Measurements from ENCODE around the gene TECPR1.

TECPR1 gene

DNA sequence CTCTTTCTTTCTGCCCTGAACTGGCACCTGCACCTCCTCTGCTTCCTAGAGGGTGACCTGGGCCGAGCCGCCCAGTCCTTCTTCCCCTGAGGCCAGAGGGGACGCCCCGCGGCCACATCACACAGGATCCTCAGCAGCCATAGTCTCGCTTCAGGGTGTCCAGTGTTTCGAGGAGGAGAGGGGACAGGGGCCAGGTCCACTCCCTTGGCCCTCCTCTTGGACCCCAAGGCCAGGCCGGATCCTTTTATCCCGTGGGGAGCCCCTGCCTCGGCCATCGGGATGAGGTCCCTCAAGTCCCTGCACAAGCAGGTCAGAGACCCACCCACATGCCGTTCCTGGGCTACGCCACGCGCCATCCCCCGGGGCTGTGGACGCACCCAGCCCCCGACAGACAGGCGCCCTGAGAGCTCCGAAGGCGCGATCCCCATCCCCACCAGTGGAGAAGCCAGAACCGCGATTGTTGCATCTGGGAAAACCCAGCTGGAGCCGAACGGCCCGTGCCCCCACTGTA, 37.2 kb downstream of the TECPR1 start:
- no peak overlapping the region for H3K9ac ChIP-seq (ENCODE audit: low read length)
- H3K9me2 ChIP-seq (replicated peaks; ENCODE audit: insufficient read depth, low read length), result no peaks in the 10 kb centered on the region
- no peak for DNase-seq
- no peak overlapping the region for H2AFZ ChIP-seq (ENCODE audit: low read length)
- H3K4me1 ChIP-seq (ENCODE audit: low read length), result 0 out of 2 replicates have a peak, but pooled peaks cover 2% of the 10 kb centered on the region
- H3K27me3 ChIP-seq (replicated peaks; ENCODE audit: insufficient read depth, low read length), result no peaks in the 10 kb centered on the region
- peaks cover 7% of the 10 kb centered on the region; the same call in 1 of the 2 replicates for H3F3A ChIP-seq (ENCODE audit: insufficient read depth, low read length)
- no peaks in the 10 kb centered on the region for H3K9me3 ChIP-seq (replicated peaks; ENCODE audit: insufficient read depth, low read length)
- TF ChIP-seq EZH2 (optimal IDR thresholded peaks at IDR 0.05; ENCODE audit: low read depth, low read length) (no peak), EZH2phosphoT487 (IDR thresholded peaks at IDR 0.05; ENCODE audit: low read length) (no peak)
- TF ChIP-seq, protein P1, sequence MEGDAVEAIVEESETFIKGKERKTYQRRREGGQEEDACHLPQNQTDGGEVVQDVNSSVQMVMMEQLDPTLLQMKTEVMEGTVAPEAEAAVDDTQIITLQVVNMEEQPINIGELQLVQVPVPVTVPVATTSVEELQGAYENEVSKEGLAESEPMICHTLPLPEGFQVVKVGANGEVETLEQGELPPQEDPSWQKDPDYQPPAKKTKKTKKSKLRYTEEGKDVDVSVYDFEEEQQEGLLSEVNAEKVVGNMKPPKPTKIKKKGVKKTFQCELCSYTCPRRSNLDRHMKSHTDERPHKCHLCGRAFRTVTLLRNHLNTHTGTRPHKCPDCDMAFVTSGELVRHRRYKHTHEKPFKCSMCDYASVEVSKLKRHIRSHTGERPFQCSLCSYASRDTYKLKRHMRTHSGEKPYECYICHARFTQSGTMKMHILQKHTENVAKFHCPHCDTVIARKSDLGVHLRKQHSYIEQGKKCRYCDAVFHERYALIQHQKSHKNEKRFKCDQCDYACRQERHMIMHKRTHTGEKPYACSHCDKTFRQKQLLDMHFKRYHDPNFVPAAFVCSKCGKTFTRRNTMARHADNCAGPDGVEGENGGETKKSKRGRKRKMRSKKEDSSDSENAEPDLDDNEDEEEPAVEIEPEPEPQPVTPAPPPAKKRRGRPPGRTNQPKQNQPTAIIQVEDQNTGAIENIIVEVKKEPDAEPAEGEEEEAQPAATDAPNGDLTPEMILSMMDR (IDR thresholded peaks at IDR 0.05; ENCODE audit: low read length), result no peak
- peaks cover 25% of the 10 kb centered on the region for H3K79me2 ChIP-seq (ENCODE audit: low read length)
- no peak overlapping the region for H3K27ac ChIP-seq (ENCODE audit: low read length)
- no peak overlapping the region for H3K4me3 ChIP-seq (ENCODE audit: low read length)
- no peaks in the 10 kb centered on the region for H3K36me3 ChIP-seq (replicated peaks; ENCODE audit: insufficient read depth, low read length)
- no peaks in the 10 kb centered on the region for H4K20me1 ChIP-seq (ENCODE audit: insufficient read depth, low read length)
- no peak overlapping the region for H3K4me2 ChIP-seq (ENCODE audit: low read depth, low read length)

DNA sequence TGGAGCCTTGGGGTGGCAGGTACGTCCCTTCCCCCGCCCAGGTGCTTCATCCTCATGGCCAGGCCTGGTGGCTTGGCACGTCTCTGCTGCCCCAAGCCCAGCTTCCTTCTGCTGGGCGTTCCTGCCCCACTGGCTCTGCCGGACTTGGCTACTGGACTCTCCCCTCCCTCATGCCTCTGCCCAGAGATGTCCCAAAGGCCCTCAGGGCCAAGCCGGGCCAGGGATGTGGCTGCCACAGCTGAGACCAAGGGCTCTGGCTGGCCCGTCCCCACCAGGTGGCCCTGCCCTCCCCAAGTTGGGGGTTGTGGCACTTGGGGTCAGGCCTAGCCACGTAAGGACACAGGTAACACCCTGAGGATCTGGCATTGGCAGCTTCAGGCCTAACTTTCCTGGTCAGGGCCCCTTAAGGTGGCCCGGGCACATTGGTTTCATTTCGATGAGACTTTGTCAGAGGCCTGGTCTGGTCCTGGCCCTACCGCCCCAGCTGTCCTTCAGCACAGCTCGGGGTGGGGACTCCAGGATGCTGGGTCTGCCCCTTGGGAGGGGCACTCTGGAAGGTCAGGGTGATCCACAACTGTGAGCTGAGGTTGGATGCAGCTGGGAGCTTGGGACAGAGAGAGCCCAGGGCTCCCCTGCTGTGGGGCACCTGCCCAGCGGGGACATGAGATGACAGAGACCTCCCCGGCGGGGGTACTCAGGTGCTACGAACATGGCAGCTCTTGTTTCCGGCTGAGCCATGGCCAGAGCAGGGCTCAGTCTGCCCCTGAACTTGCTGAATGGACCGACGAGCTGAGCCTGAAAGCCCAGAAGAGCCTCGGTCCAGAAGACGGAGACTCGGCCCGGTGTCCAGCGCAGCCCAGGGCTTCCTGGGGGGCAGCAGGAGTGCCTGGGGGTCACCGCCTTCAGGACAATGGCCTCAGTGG, 37.9 kb downstream of the TECPR1 start:
- Histone ChIP-seq H3K9ac (ENCODE audit: low read length) (no peak overlapping the region), H3K36me3 (replicated peaks; ENCODE audit: insufficient read depth, low read length) (no peaks in the 10 kb centered on the region), H3K79me2 (ENCODE audit: low read length) (peaks cover 25% of the 10 kb centered on the region), H4K20me1 (ENCODE audit: insufficient read depth, low read length) (no peaks in the 10 kb centered on the region), H2AFZ (ENCODE audit: low read length) (no peak overlapping the region), H3K4me1 (ENCODE audit: low read length) (no peaks in the 10 kb centered on the region), H3K9me2 (replicated peaks; ENCODE audit: insufficient read depth, low read length) (no peaks in the 10 kb centered on the region), H3K4me2 (ENCODE audit: low read depth, low read length) (no peak overlapping the region), H3K27ac (ENCODE audit: low read length) (no peak overlapping the region), H3K4me3 (ENCODE audit: low read length) (no peak overlapping the region), H3F3A (ENCODE audit: insufficient read depth, low read length) (peaks cover 4% of the 10 kb centered on the region; the same call in 1 of the 2 replicates), H3K9me3 (replicated peaks; ENCODE audit: insufficient read depth, low read length) (no peaks in the 10 kb centered on the region), H3K27me3 (replicated peaks; ENCODE audit: insufficient read depth, low read length) (no peaks in the 10 kb centered on the region)
- no peak for DNase-seq
- no peak for TF ChIP-seq EZH2phosphoT487 (IDR thresholded peaks at IDR 0.05; ENCODE audit: low read length)

DNA sequence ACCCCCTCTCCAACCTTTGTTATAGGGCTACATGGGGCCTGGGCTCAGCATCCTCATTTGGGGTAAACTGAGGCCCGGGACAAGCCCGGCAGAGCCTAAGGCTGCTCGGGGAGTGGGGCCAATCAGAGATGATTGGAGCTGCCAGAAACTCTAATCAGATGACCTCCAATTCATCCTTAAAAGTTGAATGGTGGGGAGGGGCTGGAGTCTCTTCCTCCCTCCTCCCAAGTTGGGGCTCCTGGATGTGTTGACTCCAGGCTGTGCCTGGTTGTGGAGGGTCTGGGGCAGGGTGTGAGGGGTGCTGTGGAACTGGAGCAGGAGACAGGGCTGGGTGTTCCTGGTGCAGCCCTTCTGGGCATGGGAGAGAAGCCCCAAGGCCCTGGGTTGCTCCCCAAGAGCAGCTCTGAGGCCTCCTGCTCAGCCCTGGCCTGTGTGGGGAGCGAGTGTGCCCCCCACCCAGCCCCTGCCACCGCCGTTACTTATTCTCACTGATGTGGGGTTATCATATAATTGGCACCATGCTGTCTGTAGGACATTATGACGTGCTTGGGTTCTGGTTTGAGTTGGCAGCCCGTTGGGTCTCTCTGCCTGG, 38.6 kb downstream of the TECPR1 start:
- H2AFZ ChIP-seq (ENCODE audit: low read length), result no peak overlapping the region
- TF ChIP-seq, protein P1 (IDR thresholded peaks at IDR 0.05; ENCODE audit: low read length), result no peak
- no peak for TF ChIP-seq EZH2 (optimal IDR thresholded peaks at IDR 0.05; ENCODE audit: low read depth, low read length)
- no peak for TF ChIP-seq EZH2phosphoT487 (IDR thresholded peaks at IDR 0.05; ENCODE audit: low read length)
- H3K4me1 ChIP-seq (ENCODE audit: low read length), result no peaks in the 10 kb centered on the region
- peaks cover 25% of the 10 kb centered on the region for H3K79me2 ChIP-seq (ENCODE audit: low read length)
- peaks cover 4% of the 10 kb centered on the region; the same call in 1 of the 2 replicates for H3F3A ChIP-seq (ENCODE audit: insufficient read depth, low read length)
- no peaks in the 10 kb centered on the region for H3K36me3 ChIP-seq (replicated peaks; ENCODE audit: insufficient read depth, low read length)
- no peak overlapping the region for H3K9ac ChIP-seq (ENCODE audit: low read length)
- H3K9me2 ChIP-seq (replicated peaks; ENCODE audit: insufficient read depth, low read length), result no peaks in the 10 kb centered on the region
- H3K27ac ChIP-seq (ENCODE audit: low read length), result no peak overlapping the region
- H3K4me2 ChIP-seq (ENCODE audit: low read depth, low read length), result no peak overlapping the region
- no peaks in the 10 kb centered on the region for H4K20me1 ChIP-seq (ENCODE audit: insufficient read depth, low read length)
- DNase-seq, result no peak
- no peaks in the 10 kb centered on the region for H3K27me3 ChIP-seq (replicated peaks; ENCODE audit: insufficient read depth, low read length)
- no peak overlapping the region for H3K4me3 ChIP-seq (ENCODE audit: low read length)
- H3K9me3 ChIP-seq (replicated peaks; ENCODE audit: insufficient read depth, low read length), result no peaks in the 10 kb centered on the region
